AG04450 (cell line): ENCODE data around the gene NDUFB1. TPM values are rescaled to one million over a fixed set of nuclear protein-coding genes. Genes with fewer than 3 reads are reported as not detected.

ENCODE experiments used
- CTCF ChIA-PET: fragments of 300-600, 350-600 bp; formaldehyde crosslinking; extraction: SDS; loops from one replicate; lab custom pipeline; 2022; ENCODE audit warnings: antibody characterized with exemption, inconsistent platforms; lab: Charles Lee
- POLR2A ChIA-PET: fragments of 350-600 bp; formaldehyde crosslinking; extraction: SDS; loops from one replicate; lab custom pipeline; 2021; ENCODE audit warnings: antibody characterized with exemption, inconsistent platforms; lab: Yijun Ruan, JAX
- DNase-seq: peaks from one replicate; pipeline ENCODE4 v3.0.0-alpha.2; 2011; ENCODE audit warnings: low read depth, low spot score
- H3K27ac ChIP-seq: one replicate; pipeline ENCODE4 v1.5.1; 2012; ENCODE audit warnings: low read depth, low read length, control low read depth
- H3K27me3 ChIP-seq: one replicate; pipeline ENCODE4 v1.6.0; 2012; ENCODE audit warnings: low read length; ENCODE audit not compliant: control insufficient read depth, insufficient read depth
- H3K4me3 ChIP-seq: 2 replicates; pipeline ENCODE4 v1.5.1; 2011; ENCODE audit warnings: mild to moderate bottlenecking, low read depth, low read length, control low read depth
- H3K9me3 ChIP-seq: 2 replicates; pipeline ENCODE4 v1.5.1; 2012; ENCODE audit warnings: low read length; ENCODE audit not compliant: control insufficient read depth, insufficient read depth
- polyA plus RNA-seq: library from polyadenylated mRNA; depleted of rRNA; stranded (reverse); fragments of >200 nt; gene quantifications from 2 replicates; pipeline ENCODE4 v1.2.3, GENCODE V29; 2011
- TF ChIP-seq, protein P1 (sequence below): IDR thresholded peaks from 2 replicates; pipeline ENCODE4 v1.5.1; 2011; ENCODE audit warnings: low read depth, low read length, control low read depth, inconsistent platforms

NDUFB1 gene
- polyA plus RNA-seq, 1 experiment: 448 TPM

DNA sequence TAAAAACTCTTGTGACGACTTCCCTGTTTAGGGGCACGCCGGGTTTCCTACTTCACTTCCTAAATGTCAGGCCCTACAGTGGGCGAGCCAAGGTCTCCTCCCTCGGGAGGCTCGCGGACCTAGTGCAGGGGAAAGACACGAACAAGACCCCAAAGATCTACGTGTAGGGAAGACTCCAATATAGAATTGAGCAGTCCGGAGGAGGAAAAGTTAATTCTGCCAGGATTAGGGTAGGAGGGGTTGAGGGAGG lies 15.7 kb downstream of the NDUFB1 start:
- ChIA-PET POLR2A (interaction anchor here (0.5 to 2.2 kb wide), 6 partner anchors 11 to 66 kb away, joined by 3 to 21 read pairs (median 6); partner anchors contain the start of genes CPSF2, NDUFB1 and TRIP11), CTCF (interaction anchor here (0.7 to 4.4 kb wide), 29 partner anchors 8 to 581 kb away, joined by 3 to 140 read pairs (median 4); partner anchors contain the start of genes CPSF2 and NDUFB1)
- Histone ChIP-seq H3K9me3 (no peaks in the 10 kb centered on the region), H3K27me3 (no peaks in the 10 kb centered on the region), H3K27ac (peak overlapping the region; percentile 96), H3K4me3 (peak overlapping the region; percentile 90)
- TF ChIP-seq, protein P1, sequence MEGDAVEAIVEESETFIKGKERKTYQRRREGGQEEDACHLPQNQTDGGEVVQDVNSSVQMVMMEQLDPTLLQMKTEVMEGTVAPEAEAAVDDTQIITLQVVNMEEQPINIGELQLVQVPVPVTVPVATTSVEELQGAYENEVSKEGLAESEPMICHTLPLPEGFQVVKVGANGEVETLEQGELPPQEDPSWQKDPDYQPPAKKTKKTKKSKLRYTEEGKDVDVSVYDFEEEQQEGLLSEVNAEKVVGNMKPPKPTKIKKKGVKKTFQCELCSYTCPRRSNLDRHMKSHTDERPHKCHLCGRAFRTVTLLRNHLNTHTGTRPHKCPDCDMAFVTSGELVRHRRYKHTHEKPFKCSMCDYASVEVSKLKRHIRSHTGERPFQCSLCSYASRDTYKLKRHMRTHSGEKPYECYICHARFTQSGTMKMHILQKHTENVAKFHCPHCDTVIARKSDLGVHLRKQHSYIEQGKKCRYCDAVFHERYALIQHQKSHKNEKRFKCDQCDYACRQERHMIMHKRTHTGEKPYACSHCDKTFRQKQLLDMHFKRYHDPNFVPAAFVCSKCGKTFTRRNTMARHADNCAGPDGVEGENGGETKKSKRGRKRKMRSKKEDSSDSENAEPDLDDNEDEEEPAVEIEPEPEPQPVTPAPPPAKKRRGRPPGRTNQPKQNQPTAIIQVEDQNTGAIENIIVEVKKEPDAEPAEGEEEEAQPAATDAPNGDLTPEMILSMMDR: no peak
- no peak for DNase-seq

DNA sequence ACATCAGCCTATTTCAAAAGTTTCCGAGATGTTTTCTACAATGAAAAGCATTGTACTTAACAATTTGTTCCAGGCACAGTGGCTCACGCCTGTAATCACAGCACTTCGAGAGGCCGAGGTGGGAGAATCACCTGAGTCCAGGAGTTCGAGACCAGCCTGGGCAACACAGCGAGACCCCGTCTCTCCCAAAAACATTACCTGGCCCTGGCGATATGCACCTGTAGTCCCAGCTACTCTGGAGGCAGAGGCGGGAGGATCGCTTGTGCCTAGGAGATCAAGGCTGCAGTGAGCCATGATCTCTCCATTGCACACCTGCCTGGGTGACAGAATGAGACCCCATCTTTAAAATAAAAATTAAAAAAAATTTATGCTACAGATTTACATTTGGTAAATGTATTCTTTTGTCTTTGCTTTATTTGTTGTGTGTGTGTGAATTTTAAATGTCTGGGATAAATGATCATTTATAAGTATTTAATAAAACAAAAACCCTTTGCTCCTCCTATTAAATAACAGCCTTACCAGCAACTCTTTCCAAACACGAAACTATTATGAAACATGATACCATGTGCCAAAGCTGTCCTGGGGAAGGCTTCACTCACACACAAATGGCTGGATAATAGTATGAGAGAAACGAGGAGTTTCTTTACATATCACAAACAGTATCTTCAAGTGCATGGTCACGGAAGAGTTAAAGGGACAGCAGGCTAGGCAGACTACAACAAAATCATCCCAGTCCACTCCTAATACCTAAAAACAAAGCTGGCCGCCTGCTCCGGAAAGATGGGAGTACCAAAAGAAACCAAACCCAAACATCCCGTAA lies 16.2 kb downstream of the NDUFB1 start:
- TF ChIP-seq, protein P1: no peak
- H3K27me3 ChIP-seq: no peaks in the 10 kb centered on the region
- ChIA-PET POLR2A (interaction anchor here (0.5 to 2.2 kb wide), 6 partner anchors 11 to 65 kb away, joined by 3 to 21 read pairs (median 6); partner anchors contain the start of genes CPSF2, NDUFB1 and TRIP11), CTCF (interaction anchor here (1.1 to 4.4 kb wide), 10 partner anchors 10 to 455 kb away, joined by 3 to 140 read pairs (median 4); partner anchors contain the start of genes CPSF2 and NDUFB1)
- no peak for DNase-seq
- H3K9me3 ChIP-seq: no peaks in the 10 kb centered on the region
- H3K27ac ChIP-seq: peak overlapping the region; percentile 96
- peak overlapping the region; percentile 90 for H3K4me3 ChIP-seq

DNA sequence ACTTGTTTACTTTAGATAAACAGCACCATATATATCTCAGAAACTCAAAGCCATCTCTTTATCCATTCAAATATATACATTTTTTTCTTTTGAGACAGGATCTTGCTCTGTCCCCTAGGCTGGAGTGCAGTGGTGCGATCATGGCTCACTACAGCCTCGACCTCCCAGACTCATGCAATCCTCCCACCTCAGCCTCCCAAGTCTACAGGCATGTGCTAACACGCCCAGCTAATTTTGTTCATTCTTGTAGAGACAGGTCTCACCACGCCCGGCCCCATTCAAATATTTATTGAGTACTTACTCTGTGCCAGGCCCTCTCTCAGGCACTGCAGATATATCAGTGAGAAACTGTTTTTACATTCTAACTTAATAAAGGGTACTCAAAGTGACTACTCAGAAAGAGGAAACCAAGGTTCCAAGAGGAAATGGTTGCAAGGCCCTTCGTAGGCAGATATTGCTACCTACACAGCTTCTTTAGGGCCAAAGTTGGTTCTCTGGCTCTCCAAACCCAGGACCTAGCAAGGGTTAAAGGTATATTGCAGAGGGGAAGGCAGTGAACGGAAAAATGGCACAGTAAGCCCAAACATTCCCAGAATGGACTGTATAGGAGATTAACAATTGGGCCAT lies 18.0 kb downstream of the NDUFB1 start:
- TF ChIP-seq, protein P1: no peak
- Histone ChIP-seq H3K27me3 (no peaks in the 10 kb centered on the region), H3K27ac (no peak overlapping the region), H3K9me3 (no peaks in the 10 kb centered on the region), H3K4me3 (no peak overlapping the region)
- POLR2A ChIA-PET: no interaction called here
- no peak for DNase-seq
- CTCF ChIA-PET: interaction anchor here (0.5 kb wide), 1 partner anchor 240 kb away, joined by 6 read pairs; no protein-coding TSS in a partner anchor

DNA sequence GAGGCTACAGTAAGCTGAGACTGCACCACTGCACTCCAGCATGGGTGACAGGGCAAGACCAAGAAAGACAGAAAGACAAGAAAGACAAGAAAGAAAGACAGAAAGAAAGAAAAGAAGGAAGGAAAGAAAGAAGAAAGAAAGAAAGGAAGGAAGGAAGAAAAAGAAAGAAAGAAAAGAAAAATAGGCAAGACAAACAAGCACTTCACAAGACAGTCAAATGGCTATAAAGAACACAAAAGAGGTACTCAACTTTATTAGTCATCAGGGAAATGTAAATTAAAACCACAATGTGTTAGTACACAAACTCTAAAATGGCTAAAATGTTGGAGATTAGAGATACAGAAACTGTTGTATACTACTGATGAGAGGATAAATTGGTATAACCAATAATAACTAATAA lies 21.7 kb downstream of the NDUFB1 start:
- TF ChIP-seq, protein P1: no peak

More for the DNA sequence above, 21.7 kb downstream of the NDUFB1 start:
- Histone ChIP-seq H3K9me3 (no peaks in the 10 kb centered on the region), H3K4me3 (no peak overlapping the region), H3K27ac (no peak overlapping the region), H3K27me3 (no peaks in the 10 kb centered on the region)
- no peak for DNase-seq
- CTCF ChIA-PET: interaction anchor here (0.6 kb wide), 1 partner anchor 436 kb away, joined by 4 read pairs; no protein-coding TSS in a partner anchor
- POLR2A ChIA-PET: no interaction called here
